ENCODE measurements around the gene TTYH2. TPM values are rescaled to one million over a fixed set of nuclear protein-coding genes. Genes with fewer than 3 reads are reported as not detected.

The TTYH2 gene
- total and polyA plus RNA-seq, 10 donors = 2.7 to 22.7 (median 17.7) TPM

- Histone ChIP-seq H3K36me3 (no peaks in the 10 kb centered on the region), H3K9me3 (no peaks in the 10 kb centered on the region), H3K4me3 (no peak overlapping the region), H3K27ac (no peak overlapping the region), H3K4me1 (peaks cover 0 to 5% (median 0%) of the 10 kb centered on the region in 6 donors), H3K27me3 (replicated peaks in 1 of 7) (peaks cover 0 to 55% (median 0%) of the 10 kb centered on the region in 7 donors)
- no peak for DNase-seq
- 22 to 71% (median 42%) methylated on average over 8 of the region's 8 CpGs for WGBS, 5 donors
- intact Hi-C loops (cut with DNase I; ENCODE audit: low total_unique reads) = no loop called here
- TF ChIP-seq POLR2AphosphoS5 (IDR thresholded peaks at IDR 0.05) = no peak
- no peak for TF ChIP-seq CTCF (IDR thresholded peaks at IDR 0.05 in 8 of 11, conservative IDR thresholded peaks at IDR 0.05 in 3 of 11)
- no peak for TF ChIP-seq POLR2A (IDR thresholded peaks at IDR 0.05)
Measured at GRCh38 chr17:74268558-74268957, 55.2 kb downstream of the TTYH2 start.

- intact Hi-C loops (cut with DNase I; ENCODE audit: low total_unique reads) = no loop called here
- H3K4me3 ChIP-seq = no peak overlapping the region
- peaks cover 13 to 23% (median 17%) of the 10 kb centered on the region in 6 donors for H3K4me1 ChIP-seq
- DNase-seq = no peak
- H3K9me3 ChIP-seq = no peaks in the 10 kb centered on the region
- no peak overlapping the region for H3K27ac ChIP-seq
- TF ChIP-seq CTCF (IDR thresholded peaks at IDR 0.05 in 8 of 11, conservative IDR thresholded peaks at IDR 0.05 in 3 of 11) (no peak), POLR2AphosphoS5 (IDR thresholded peaks at IDR 0.05) (no peak), POLR2A (IDR thresholded peaks at IDR 0.05) (no peak)
- H3K27me3 ChIP-seq (replicated peaks in 1 of 7) = peaks cover 0 to 67% (median 3%) of the 10 kb centered on the region in 7 donors
- no peaks in the 10 kb centered on the region for H3K36me3 ChIP-seq
- WGBS, 5 donors = 62 to 74% (median 66%) methylated on average over 10 of the region's 10 CpGs
Measured at GRCh38 chr17:74270333-74270732, 57.0 kb downstream of the TTYH2 start.

GRCh38 chr17:74271281-74271680 lies 57.9 kb downstream of the TTYH2 start:
- H3K27ac ChIP-seq = no peak overlapping the region
- 79 to 93% (median 80%) methylated on average over 3 of the region's 3 CpGs for WGBS, 5 donors
- no peaks in the 10 kb centered on the region for H3K9me3 ChIP-seq
- DNase-seq = no peak
- peaks cover 0 to 67% (median 3%) of the 10 kb centered on the region in 7 donors for H3K27me3 ChIP-seq (replicated peaks in 1 of 7)
- H3K4me1 ChIP-seq = peaks cover 13 to 29% (median 19%) of the 10 kb centered on the region in 6 donors
- TF ChIP-seq POLR2A (IDR thresholded peaks at IDR 0.05) (no peak), POLR2AphosphoS5 (IDR thresholded peaks at IDR 0.05) (no peak), CTCF (IDR thresholded peaks at IDR 0.05 in 8 of 11, conservative IDR thresholded peaks at IDR 0.05 in 3 of 11) (no peak)
- intact Hi-C loops (cut with DNase I; ENCODE audit: low total_unique reads) = no loop called here
- H3K36me3 ChIP-seq = no peaks in the 10 kb centered on the region
- no peak overlapping the region for H3K4me3 ChIP-seq

- no peaks in the 10 kb centered on the region for H3K9me3 ChIP-seq
- H3K27ac ChIP-seq = no peak overlapping the region
- intact Hi-C loops (cut with DNase I; ENCODE audit: low total_unique reads) = no loop called here
- TF ChIP-seq POLR2A (IDR thresholded peaks at IDR 0.05) = no peak
- TF ChIP-seq CTCF (IDR thresholded peaks at IDR 0.05 in 8 of 11, conservative IDR thresholded peaks at IDR 0.05 in 3 of 11) = no peak
- TF ChIP-seq POLR2AphosphoS5 (IDR thresholded peaks at IDR 0.05) = no peak
- WGBS, 5 donors = 72 to 87% (median 80%) methylated on average over 13 of the region's 13 CpGs
- H3K4me3 ChIP-seq = no peak overlapping the region
- no peaks in the 10 kb centered on the region for H3K36me3 ChIP-seq
- peaks cover 0 to 67% (median 3%) of the 10 kb centered on the region in 7 donors for H3K27me3 ChIP-seq (replicated peaks in 1 of 7)
- peaks cover 13 to 30% (median 19%) of the 10 kb centered on the region in 6 donors for H3K4me1 ChIP-seq
- no peak for DNase-seq
Measured at GRCh38 chr17:74271901-74272561, 58.7 kb downstream of the TTYH2 start.
